Cardiac fibroblast (primary cell): ENCODE measurements around the gene TMEM184B.

Experiments
- DNase-seq, 2 donors: peaks; one replicate each; pipeline versions ENCODE4 v3.0.0 to v3.0.0-alpha.2; 2010; ENCODE audit warnings: low read depth in 2 of 2
- H3K4me3 ChIP-seq, 2 donors: replicated peaks in 1 of 2; 1 replicate in 1 of 2; 2 replicates in 1 of 2; pipeline ENCODE4 v1.5.1; 2011; ENCODE audit warnings: low read depth in 2 of 2, low read length in 2 of 2, mild to moderate bottlenecking in 2 of 2, moderate library complexity in 1 of 2
- CTCF ChIP-seq: IDR thresholded peaks from one replicate; pipeline ENCODE4 v1.5.1; 2011; ENCODE audit warnings: low read depth, mild to moderate bottlenecking, low read length, inconsistent platforms

Gene TMEM184B

DNA sequence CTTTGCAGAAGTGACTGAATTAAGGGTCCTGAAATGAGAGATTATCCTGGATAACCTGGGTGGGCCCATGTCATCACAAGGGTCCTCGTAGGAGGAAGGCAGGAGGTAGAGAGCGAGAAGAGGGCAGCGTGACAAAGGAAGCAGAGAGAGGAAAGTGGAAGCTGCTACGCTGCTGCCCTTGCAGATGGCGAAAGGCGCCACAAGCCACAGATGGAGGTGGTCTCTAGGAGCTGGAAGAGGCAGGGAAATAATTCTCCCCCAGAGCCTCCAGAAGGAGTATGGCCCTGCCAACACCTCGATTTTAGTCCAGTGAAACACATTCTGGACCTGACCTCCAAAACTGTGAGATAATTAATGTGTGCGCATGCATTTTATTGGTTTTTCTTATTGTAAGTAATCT, 13.4 kb downstream of the TMEM184B start:
- no peak overlapping the region for H3K4me3 ChIP-seq
- no peak for TF ChIP-seq CTCF
- no peak for DNase-seq

DNA sequence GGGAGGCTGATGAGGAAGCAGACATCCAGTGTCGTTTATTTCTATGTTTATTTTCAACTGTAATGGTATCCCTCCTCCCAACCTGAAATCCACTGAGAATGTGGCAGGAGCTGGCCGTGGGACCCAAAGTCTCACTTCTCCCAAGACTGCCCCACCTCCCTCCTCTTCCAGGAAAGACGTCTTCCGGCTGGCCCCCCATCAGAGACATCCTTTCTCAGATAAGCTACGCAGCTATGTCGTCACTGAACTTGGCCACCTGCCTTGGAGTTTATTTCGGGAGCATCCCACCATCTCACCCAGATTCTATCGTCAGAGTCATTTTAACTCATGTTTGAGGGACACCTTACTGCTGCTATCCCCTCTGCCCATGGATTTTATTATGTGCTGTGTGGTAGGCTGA, 13.9 kb downstream of the TMEM184B start:
- H3K4me3 ChIP-seq = no peak overlapping the region
- TF ChIP-seq CTCF = no peak
- DNase-seq = peak; percentile 70 to 93

DNA sequence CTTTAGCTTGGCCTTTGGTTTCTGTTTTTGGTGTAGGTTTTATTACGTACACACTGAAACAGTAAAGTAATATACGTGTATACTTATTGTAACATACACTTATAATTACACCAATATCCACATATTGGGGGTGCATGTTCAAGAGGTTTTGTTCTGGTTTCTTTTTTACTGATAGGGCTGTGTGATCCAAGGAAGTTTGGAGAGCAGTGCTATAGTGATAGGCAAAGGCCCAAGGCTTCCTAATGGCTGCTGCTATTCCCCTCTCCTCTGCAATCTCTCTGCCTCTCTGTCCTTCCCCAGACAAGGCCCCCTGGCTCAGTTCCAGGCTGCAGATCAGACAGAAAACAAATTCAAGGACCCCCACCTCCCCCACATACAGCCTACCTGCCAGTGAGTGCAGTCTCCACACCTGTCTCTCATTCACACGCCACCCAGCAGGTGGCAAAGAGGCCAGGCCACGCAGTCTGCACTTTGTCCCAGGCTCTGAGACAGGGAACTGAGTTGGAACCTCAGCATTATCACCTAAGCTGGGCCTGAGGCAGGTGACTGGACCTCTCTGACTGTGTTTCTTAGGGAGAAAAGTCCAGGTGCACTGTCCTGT, 15.1 kb downstream of the TMEM184B start:
- TF ChIP-seq CTCF = no peak
- peak in 1 of 2 donors; percentile 11 for DNase-seq

GRCh38 chr22:38257181-38257580, 15.6 kb downstream of the TMEM184B start:
- peak overlapping the region in 1 of 2 donors; percentile 30 for H3K4me3 ChIP-seq
- no peak for TF ChIP-seq CTCF
- DNase-seq = peak; percentile 78 to 85

More for the DNA sequence above, 15.1 kb downstream of the TMEM184B start:
- peak overlapping the region in 1 of 2 donors; percentile 30 for H3K4me3 ChIP-seq

GRCh38 chr22:38255697-38256096, 17.1 kb downstream of the TMEM184B start:
- no peak for DNase-seq
- H3K4me3 ChIP-seq = no peak overlapping the region
- no peak for TF ChIP-seq CTCF

- DNase-seq = no peak
- no peak overlapping the region for H3K4me3 ChIP-seq
Observed at GRCh38 chr22:38251341-38251692, 21.5 kb downstream of the TMEM184B start.

More at GRCh38 chr22:38251341-38251692, 21.5 kb downstream of the TMEM184B start:
- TF ChIP-seq CTCF = no peak
